Measurements from ENCODE around the gene PGBD4.

DNA sequence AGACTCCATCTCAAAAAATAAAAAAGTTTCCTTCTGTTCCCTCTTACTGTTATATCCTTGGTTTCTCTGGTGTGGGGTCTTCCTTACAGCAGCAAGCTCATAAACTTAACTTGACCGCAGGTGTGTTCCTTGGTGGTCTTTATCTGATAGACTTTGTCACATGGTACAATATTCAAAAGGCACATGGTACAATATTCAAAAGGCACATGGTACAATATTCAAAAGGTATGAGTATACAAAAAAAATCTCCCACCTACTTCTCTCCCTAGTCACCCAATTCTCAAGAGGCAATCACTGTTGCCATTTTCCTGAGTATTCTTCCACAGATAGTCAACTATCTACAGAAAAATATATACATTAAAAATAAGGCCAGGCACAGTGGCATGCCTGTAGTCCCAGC, 4.5 kb downstream of the PGBD4 start:
- TF ChIP-seq POLR2A (IDR thresholded peaks at IDR 0.05) (no peak), CTCF (IDR thresholded peaks at IDR 0.05) (no peak)
